ENCODE measurements around the gene PPP2R2B.

The PPP2R2B gene

GRCh38 chr5:146682899-146683532 lies 195.5 kb downstream of the PPP2R2B start:
- Histone ChIP-seq H3K9me3 (ENCODE audit: low read length) (no peaks in the 10 kb centered on the region), H3K27me3 (ENCODE audit: insufficient read depth, low read length) (no peaks in the 10 kb centered on the region), H2AFZ (ENCODE audit: low read depth, low read length) (no peak overlapping the region), H3K4me1 (ENCODE audit: insufficient read depth, low read length) (no peaks in the 10 kb centered on the region), H3K4me3 (ENCODE audit: low read length) (no peak overlapping the region), H3K36me3 (ENCODE audit: insufficient read depth, low read length) (no peaks in the 10 kb centered on the region)

DNA sequence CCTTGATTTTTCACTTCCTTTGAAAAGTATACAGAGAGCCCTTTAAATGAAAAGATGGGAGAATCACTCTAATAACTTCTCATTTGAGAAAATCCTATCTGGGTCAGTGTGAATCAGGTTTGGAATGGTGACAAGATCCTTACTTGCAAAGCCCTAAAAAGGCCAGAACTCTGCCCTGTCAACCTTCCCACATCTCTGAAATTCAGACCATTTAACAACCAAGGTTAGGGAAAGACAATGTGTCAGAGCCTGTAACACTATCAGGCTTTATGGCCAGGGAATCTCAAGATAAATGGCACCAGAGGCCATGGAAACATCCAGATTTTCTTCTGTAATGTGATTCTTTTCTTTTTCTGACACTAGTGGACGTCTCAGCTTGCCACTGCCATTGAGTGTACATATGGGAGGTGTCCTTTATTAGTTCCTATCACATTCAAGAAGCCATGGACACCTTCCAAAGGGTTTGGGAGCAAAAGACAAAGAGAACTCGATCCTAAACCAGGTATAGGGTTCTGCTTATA lies 196.9 kb downstream of the PPP2R2B start:
- no peak overlapping the region for H2AFZ ChIP-seq (ENCODE audit: low read depth, low read length)
- peaks cover 2% of the 10 kb centered on the region for H3K9me3 ChIP-seq (ENCODE audit: low read length)
- no peak overlapping the region for H3K4me3 ChIP-seq (ENCODE audit: low read length)
- H3K4me1 ChIP-seq (ENCODE audit: insufficient read depth, low read length): no peaks in the 10 kb centered on the region
- no peaks in the 10 kb centered on the region for H3K36me3 ChIP-seq (ENCODE audit: insufficient read depth, low read length)
- no peaks in the 10 kb centered on the region for H3K27me3 ChIP-seq (ENCODE audit: insufficient read depth, low read length)

GRCh38 chr5:146680846-146681584 lies 197.5 kb downstream of the PPP2R2B start:
- no peak overlapping the region for H3K4me3 ChIP-seq (ENCODE audit: low read length)
- H3K4me1 ChIP-seq (ENCODE audit: insufficient read depth, low read length): no peaks in the 10 kb centered on the region
- peaks cover 2% of the 10 kb centered on the region for H3K9me3 ChIP-seq (ENCODE audit: low read length)
- H2AFZ ChIP-seq (ENCODE audit: low read depth, low read length): no peak overlapping the region
- H3K36me3 ChIP-seq (ENCODE audit: insufficient read depth, low read length): no peaks in the 10 kb centered on the region
- H3K27me3 ChIP-seq (ENCODE audit: insufficient read depth, low read length): no peaks in the 10 kb centered on the region

- H3K4me1 ChIP-seq (ENCODE audit: insufficient read depth, low read length): peaks cover 7% of the 10 kb centered on the region
- no peaks in the 10 kb centered on the region for H3K36me3 ChIP-seq (ENCODE audit: insufficient read depth, low read length)
- no peak overlapping the region for H3K4me3 ChIP-seq (ENCODE audit: low read length)
- no peaks in the 10 kb centered on the region for H3K27me3 ChIP-seq (ENCODE audit: insufficient read depth, low read length)
- peaks cover 2% of the 10 kb centered on the region for H3K9me3 ChIP-seq (ENCODE audit: low read length)
- no peak overlapping the region for H2AFZ ChIP-seq (ENCODE audit: low read depth, low read length)
Measured at GRCh38 chr5:146675636-146676035, 202.9 kb downstream of the PPP2R2B start.

DNA sequence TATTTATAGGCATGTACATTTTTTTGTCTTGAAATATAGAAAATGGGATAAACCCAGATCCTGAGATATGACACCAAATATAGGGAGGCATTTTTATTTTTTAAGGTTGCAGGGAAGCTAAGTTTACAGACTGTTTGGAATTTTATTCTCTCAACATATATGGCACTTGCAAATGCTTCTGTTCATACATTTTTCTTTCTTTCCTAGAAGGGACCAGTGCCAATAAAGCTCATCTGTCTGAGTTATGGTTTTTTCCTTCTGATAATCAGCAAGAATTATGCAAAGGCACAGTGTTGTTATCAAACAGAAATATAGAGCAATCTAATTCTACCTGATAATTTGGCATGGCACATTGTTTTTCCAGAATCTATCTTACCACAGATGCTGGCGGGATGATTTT lies 205.7 kb downstream of the PPP2R2B start:
- H3K4me1 ChIP-seq (ENCODE audit: insufficient read depth, low read length): peaks cover 11% of the 10 kb centered on the region
- no peak overlapping the region for H3K4me3 ChIP-seq (ENCODE audit: low read length)
- H3K36me3 ChIP-seq (ENCODE audit: insufficient read depth, low read length): no peaks in the 10 kb centered on the region
- peaks cover 2% of the 10 kb centered on the region for H3K9me3 ChIP-seq (ENCODE audit: low read length)
- no peak overlapping the region for H2AFZ ChIP-seq (ENCODE audit: low read depth, low read length)
- H3K27me3 ChIP-seq (ENCODE audit: insufficient read depth, low read length): no peaks in the 10 kb centered on the region

DNA sequence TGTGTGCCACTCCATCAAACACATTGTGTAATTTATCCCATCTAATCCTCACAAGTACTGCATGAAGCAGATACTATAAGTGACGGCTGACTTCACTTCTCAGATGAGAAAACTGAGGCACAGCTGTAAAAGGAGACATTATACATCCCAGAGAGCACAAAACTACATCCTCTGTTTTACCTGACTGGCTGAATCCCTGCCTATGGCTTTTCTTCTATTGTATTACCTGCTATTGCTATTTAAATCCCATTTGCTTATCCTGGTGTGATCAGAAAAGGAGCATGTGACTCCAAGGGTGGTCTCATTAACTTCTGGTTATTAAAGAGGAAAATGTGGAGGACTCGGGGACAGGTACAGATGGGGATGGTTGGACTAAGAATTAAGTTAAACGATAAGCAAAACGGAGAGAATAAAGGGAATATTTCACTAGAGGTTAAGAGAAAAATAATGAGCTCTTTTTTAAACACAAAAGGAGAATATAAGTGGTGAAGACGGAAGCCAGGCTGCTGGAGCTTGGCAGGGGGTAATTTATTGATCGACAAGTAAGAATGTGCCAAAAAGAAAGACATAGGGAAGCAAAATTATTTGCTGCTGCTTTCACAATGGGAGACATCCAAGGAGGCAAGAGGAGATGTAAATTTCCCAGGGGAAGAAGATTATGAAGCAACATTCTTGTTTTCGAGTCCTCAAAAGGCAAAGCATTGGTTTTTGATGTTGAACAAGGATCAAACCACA lies 206.8 kb downstream of the PPP2R2B start:
- Histone ChIP-seq H3K36me3 (ENCODE audit: insufficient read depth, low read length) (no peaks in the 10 kb centered on the region), H3K27me3 (ENCODE audit: insufficient read depth, low read length) (no peaks in the 10 kb centered on the region), H3K4me3 (ENCODE audit: low read length) (no peak overlapping the region), H3K4me1 (ENCODE audit: insufficient read depth, low read length) (peaks cover 13% of the 10 kb centered on the region), H3K9me3 (ENCODE audit: low read length) (no peaks in the 10 kb centered on the region), H2AFZ (ENCODE audit: low read depth, low read length) (no peak overlapping the region)

DNA sequence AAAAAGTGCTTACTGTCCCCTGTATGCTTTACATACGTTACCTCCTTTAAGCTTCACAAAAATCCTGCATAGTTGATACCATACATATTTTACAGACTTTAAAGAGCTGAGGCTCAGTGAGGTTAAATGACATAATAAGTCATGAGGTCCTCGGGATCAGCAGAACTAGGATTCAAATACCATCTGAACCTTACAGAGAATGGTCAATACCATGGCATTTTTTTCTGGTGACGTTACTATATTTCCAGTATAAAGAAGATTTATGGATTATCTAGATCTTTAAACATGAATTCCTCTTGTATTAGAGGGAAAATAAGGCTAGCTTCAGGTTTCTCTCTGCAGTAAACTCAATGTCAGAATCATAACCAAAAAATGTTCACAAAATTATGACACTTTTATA lies 208.9 kb downstream of the PPP2R2B start:
- no peaks in the 10 kb centered on the region for H3K9me3 ChIP-seq (ENCODE audit: low read length)
- H3K4me3 ChIP-seq (ENCODE audit: low read length): no peak overlapping the region
- no peaks in the 10 kb centered on the region for H3K36me3 ChIP-seq (ENCODE audit: insufficient read depth, low read length)
- no peak overlapping the region for H2AFZ ChIP-seq (ENCODE audit: low read depth, low read length)
- H3K4me1 ChIP-seq (ENCODE audit: insufficient read depth, low read length): peaks cover 13% of the 10 kb centered on the region
- no peaks in the 10 kb centered on the region for H3K27me3 ChIP-seq (ENCODE audit: insufficient read depth, low read length)

- peaks cover 13% of the 10 kb centered on the region for H3K4me1 ChIP-seq (ENCODE audit: insufficient read depth, low read length)
- no peaks in the 10 kb centered on the region for H3K27me3 ChIP-seq (ENCODE audit: insufficient read depth, low read length)
- no peak overlapping the region for H3K4me3 ChIP-seq (ENCODE audit: low read length)
- no peak overlapping the region for H2AFZ ChIP-seq (ENCODE audit: low read depth, low read length)
- H3K9me3 ChIP-seq (ENCODE audit: low read length): no peaks in the 10 kb centered on the region
- H3K36me3 ChIP-seq (ENCODE audit: insufficient read depth, low read length): no peaks in the 10 kb centered on the region
Measured at GRCh38 chr5:146667633-146668272, 210.8 kb downstream of the PPP2R2B start.

GRCh38 chr5:146662229-146662628 lies 216.3 kb downstream of the PPP2R2B start:
- Histone ChIP-seq H3K4me3 (ENCODE audit: low read length) (no peak overlapping the region), H3K9me3 (ENCODE audit: low read length) (no peaks in the 10 kb centered on the region), H2AFZ (ENCODE audit: low read depth, low read length) (no peak overlapping the region), H3K36me3 (ENCODE audit: insufficient read depth, low read length) (no peaks in the 10 kb centered on the region), H3K27me3 (ENCODE audit: insufficient read depth, low read length) (no peaks in the 10 kb centered on the region), H3K4me1 (ENCODE audit: insufficient read depth, low read length) (peaks cover 23% of the 10 kb centered on the region)

DNA sequence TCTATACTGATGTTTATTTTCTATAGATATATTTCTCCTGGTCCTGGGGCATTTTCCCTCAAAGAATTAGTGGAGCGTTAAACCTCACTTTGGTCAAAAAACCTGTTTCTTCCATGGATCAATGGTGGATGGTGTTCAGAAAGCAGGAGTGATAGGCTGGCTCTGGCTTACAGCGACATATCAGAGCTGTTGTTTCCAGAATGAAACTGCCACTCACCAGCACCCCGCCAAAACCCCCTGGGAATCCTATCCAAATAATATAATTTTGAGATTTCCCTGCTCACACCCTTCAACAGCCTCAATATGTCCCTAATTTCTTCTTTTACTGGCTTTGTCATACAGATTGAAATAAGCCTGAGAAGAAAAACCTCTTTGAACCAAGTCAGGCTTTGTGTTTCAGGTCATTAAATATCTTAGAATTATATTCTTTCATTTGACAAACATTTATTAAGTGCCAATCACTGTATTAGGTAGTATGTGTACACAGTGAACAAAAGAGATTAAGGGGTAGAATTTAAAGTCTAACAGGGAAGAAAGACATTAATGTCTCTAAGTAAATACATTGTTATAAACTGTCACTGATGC lies 218.1 kb downstream of the PPP2R2B start:
- Histone ChIP-seq H2AFZ (ENCODE audit: low read depth, low read length) (no peak overlapping the region), H3K36me3 (ENCODE audit: insufficient read depth, low read length) (no peaks in the 10 kb centered on the region), H3K4me3 (ENCODE audit: low read length) (no peak overlapping the region), H3K9me3 (ENCODE audit: low read length) (no peaks in the 10 kb centered on the region), H3K27me3 (ENCODE audit: insufficient read depth, low read length) (no peaks in the 10 kb centered on the region), H3K4me1 (ENCODE audit: insufficient read depth, low read length) (peaks cover 23% of the 10 kb centered on the region)

DNA sequence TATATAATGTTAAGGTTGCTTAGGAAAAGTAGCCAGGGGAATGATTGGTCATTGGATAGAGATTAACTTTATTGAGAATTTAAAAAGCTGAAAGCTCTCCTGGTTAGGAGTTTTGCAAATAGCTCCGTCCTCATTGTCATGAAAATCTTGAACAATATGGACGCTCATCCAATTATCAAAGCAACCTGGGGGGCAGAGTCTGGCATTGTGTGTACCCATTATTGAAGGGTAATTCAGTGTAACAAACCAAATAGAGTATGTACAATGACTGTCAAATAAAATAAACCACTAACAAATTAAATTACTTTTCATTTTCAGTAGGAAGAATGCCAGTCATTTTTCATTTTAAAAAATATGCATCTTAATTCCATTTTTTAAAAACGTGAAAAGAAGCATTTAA lies 218.6 kb downstream of the PPP2R2B start:
- Histone ChIP-seq H3K27me3 (ENCODE audit: insufficient read depth, low read length) (no peaks in the 10 kb centered on the region), H3K36me3 (ENCODE audit: insufficient read depth, low read length) (no peaks in the 10 kb centered on the region), H3K9me3 (ENCODE audit: low read length) (no peaks in the 10 kb centered on the region), H3K4me1 (ENCODE audit: insufficient read depth, low read length) (peaks cover 23% of the 10 kb centered on the region), H2AFZ (ENCODE audit: low read depth, low read length) (no peak overlapping the region), H3K4me3 (ENCODE audit: low read length) (no peak overlapping the region)

DNA sequence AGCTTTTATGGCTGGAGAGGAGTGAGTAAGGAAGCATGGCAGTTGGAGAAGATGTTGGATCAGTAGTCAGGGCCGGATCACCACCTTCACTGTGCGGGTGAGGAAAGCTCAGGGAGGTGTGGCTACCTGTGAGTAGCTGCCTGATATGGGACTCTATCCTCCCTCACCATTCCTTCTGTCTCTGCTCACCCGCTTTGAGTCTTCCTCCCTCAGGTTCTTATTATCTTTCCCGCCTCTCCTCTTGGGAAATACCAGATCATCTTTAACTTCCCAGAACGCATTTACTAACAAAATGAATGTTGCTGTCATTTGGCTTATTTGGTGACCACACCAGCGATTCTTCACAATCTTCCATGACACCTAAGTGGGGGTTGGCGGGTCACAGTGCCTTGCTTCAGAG lies 221.9 kb downstream of the PPP2R2B start:
- peaks cover 23% of the 10 kb centered on the region for H3K4me1 ChIP-seq (ENCODE audit: insufficient read depth, low read length)
- H3K4me3 ChIP-seq (ENCODE audit: low read length): no peak overlapping the region
- H3K9me3 ChIP-seq (ENCODE audit: low read length): no peaks in the 10 kb centered on the region
- no peak overlapping the region for H2AFZ ChIP-seq (ENCODE audit: low read depth, low read length)
- H3K36me3 ChIP-seq (ENCODE audit: insufficient read depth, low read length): no peaks in the 10 kb centered on the region
- H3K27me3 ChIP-seq (ENCODE audit: insufficient read depth, low read length): no peaks in the 10 kb centered on the region

Data from neuron (in vitro differentiated cells).